OCI-LY7 (cell line): Measurements from ENCODE around the gene ROBO1.

Experiments
- EZH2phosphoT487 ChIP-seq: fragments of 200-600 bp; sonication (generic); IDR thresholded peaks from 2 replicates; pipeline ENCODE4 v1.6.1; 2018; ENCODE audit warnings: low read depth, borderline replicate concordance, mild to moderate bottlenecking, mixed run types, antibody characterized with exemption, low read length, moderate library complexity, mixed read lengths
- TF ChIP-seq, protein P1 (sequence below): fragments of 200-600 bp; sonication (generic); conservative IDR thresholded peaks from 2 replicates; pipeline ENCODE4 v1.5.1; 2014; ENCODE audit warnings: mild to moderate bottlenecking, antibody characterized with exemption, low read length, moderate library complexity, mixed read lengths

DNA sequence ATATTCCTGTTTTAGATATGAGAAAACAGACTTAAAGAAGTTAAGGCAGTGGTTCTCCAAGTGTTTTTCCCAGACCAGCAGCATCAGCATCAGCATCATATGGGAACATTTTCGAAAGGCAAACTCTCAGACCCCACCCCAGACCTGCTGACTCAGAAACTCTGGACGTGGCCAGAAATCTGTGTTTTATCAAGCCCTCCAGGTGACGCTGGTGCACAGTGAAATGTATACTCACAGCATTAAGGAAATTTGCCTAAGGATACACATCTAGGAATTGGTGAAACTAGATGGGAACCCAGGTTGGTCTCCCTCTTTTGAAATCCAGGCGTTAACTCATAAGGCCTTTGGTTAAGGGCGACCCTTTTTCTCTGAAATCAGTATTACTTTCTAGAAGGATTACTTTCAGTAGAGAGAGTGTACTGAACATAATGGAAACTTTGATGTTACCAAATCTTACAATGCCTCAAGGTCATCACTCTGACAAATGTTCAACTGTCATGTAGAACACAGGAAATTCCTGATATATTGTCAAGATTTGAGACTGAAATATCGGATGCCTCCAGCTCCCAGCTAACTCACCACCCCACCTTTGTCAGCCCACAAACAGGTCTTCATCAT is 910.2 kb downstream of the ROBO1 start:
- TF ChIP-seq EZH2phosphoT487: no peak
- TF ChIP-seq, protein P1, sequence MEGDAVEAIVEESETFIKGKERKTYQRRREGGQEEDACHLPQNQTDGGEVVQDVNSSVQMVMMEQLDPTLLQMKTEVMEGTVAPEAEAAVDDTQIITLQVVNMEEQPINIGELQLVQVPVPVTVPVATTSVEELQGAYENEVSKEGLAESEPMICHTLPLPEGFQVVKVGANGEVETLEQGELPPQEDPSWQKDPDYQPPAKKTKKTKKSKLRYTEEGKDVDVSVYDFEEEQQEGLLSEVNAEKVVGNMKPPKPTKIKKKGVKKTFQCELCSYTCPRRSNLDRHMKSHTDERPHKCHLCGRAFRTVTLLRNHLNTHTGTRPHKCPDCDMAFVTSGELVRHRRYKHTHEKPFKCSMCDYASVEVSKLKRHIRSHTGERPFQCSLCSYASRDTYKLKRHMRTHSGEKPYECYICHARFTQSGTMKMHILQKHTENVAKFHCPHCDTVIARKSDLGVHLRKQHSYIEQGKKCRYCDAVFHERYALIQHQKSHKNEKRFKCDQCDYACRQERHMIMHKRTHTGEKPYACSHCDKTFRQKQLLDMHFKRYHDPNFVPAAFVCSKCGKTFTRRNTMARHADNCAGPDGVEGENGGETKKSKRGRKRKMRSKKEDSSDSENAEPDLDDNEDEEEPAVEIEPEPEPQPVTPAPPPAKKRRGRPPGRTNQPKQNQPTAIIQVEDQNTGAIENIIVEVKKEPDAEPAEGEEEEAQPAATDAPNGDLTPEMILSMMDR: no peak
